CD14-positive monocyte (primary cell): Measurements from ENCODE around the gene VAV2. TPM values are rescaled to one million over a fixed set of nuclear protein-coding genes. Genes with fewer than 3 reads are reported as not detected.

ENCODE experiments used
- DNase-seq, 3 donors: peaks; one replicate each; pipeline ENCODE4 v3.0.0-alpha.2; 2011 to 2022
- H2AFZ ChIP-seq: 2 replicates; pipeline ENCODE4 v1.6.0; 2012; ENCODE audit warnings: mild to moderate bottlenecking, low read depth, low read length, inconsistent platforms; ENCODE audit not compliant: insufficient read depth, poor library complexity, severe bottlenecking
- H3K27ac ChIP-seq, 2 donors: 1 replicate in 1 of 2; 2 replicates in 1 of 2; pipeline ENCODE4 v1.5.1; 2012 to 2013; ENCODE audit warnings: low read length in 2 of 2, control low read depth in 1 of 2, inconsistent platforms in 1 of 2, low read depth in 1 of 2, mild to moderate bottlenecking in 1 of 2
- H3K27me3 ChIP-seq, 2 donors: one replicate each; pipeline versions ENCODE4 v1.6.0 to v1.6.1; 2011 to 2013; ENCODE audit warnings: low read length in 2 of 2; ENCODE audit not compliant: control insufficient read depth in 2 of 2, insufficient read depth in 2 of 2
- H3K36me3 ChIP-seq, 2 donors: replicated peaks in 1 of 2; 1 replicate in 1 of 2; 2 replicates in 1 of 2; pipeline versions ENCODE4 v1.5.1 to v1.6.1; 2012 to 2013; ENCODE audit warnings: low read length in 2 of 2, control low read depth in 1 of 2, inconsistent platforms in 1 of 2, mild to moderate bottlenecking in 1 of 2; ENCODE audit not compliant: insufficient read depth in 2 of 2, control insufficient read depth in 1 of 2
- H3K4me1 ChIP-seq, 2 donors: 1 replicate in 1 of 2; 2 replicates in 1 of 2; pipeline versions ENCODE4 v1.5.1 to v1.6.1; 2012 to 2013; ENCODE audit warnings: low read length in 2 of 2, control low read depth in 1 of 2, inconsistent platforms in 1 of 2, mild to moderate bottlenecking in 1 of 2, moderate library complexity in 1 of 2; ENCODE audit not compliant: insufficient read depth in 2 of 2, control insufficient read depth in 1 of 2
- H3K4me2 ChIP-seq: replicated peaks from 2 replicates; pipeline ENCODE3; 2012; ENCODE audit warnings: low read length, moderate library complexity, mild to moderate bottlenecking; ENCODE audit not compliant: poor library complexity, severe bottlenecking; ENCODE audit errors: extremely low read depth
- H3K4me3 ChIP-seq, 3 experiments: fragments of 200-600 bp in 1 of 3; sonication (generic) in 1 of 3; replicated peaks in 1 of 3; 1 replicate in 2 of 3; 2 replicates in 1 of 3; pipeline ENCODE4 v1.5.1; 2011 to 2013; ENCODE audit warnings: low read length in 3 of 3, mild to moderate bottlenecking in 3 of 3, control low read depth in 2 of 3, low read depth in 2 of 3, inconsistent platforms in 1 of 3, moderate library complexity in 1 of 3
- H3K79me2 ChIP-seq: 2 replicates; pipeline ENCODE4 v1.6.0; 2012; ENCODE audit warnings: mild to moderate bottlenecking, control low read depth, inconsistent platforms, low read length, moderate library complexity; ENCODE audit not compliant: insufficient read depth
- H3K9ac ChIP-seq: 2 replicates; pipeline ENCODE4 v1.6.0; 2017; ENCODE audit warnings: low read length, mild to moderate bottlenecking; ENCODE audit not compliant: insufficient read depth, poor library complexity, severe bottlenecking
- H3K9me3 ChIP-seq, 2 donors: replicated peaks in 1 of 2; 1 replicate in 1 of 2; 2 replicates in 1 of 2; pipeline versions ENCODE4 v1.5.1 to v1.6.1; 2012 to 2013; ENCODE audit warnings: low read length in 2 of 2, control low read depth in 1 of 2; ENCODE audit not compliant: control insufficient read depth in 1 of 2, insufficient read depth in 1 of 2
- H4K20me1 ChIP-seq: 2 replicates; pipeline ENCODE4 v1.6.0; 2012; ENCODE audit warnings: mild to moderate bottlenecking, low read length, control low read depth, moderate library complexity; ENCODE audit not compliant: insufficient read depth
- H3K27ac Mint-ChIP-seq, 7 donors: one replicate each; pipeline ENCODE4 v1.8.0; 2020; ENCODE audit warnings: mild to moderate bottlenecking in 7 of 7, mixed read lengths in 7 of 7, moderate library complexity in 6 of 7, inconsistent platforms in 2 of 7
- H3K27me3 Mint-ChIP-seq, 3 donors: one replicate each; pipeline ENCODE4 v1.8.0; 2021 to 2022; ENCODE audit warnings: low read depth in 3 of 3, mild to moderate bottlenecking in 3 of 3, mixed read lengths in 3 of 3, moderate library complexity in 3 of 3, inconsistent platforms in 1 of 3
- H3K36me3 Mint-ChIP-seq, 2 donors: one replicate each; pipeline ENCODE4 v1.8.0; 2020; ENCODE audit warnings: mixed read lengths in 2 of 2, inconsistent platforms in 1 of 2, mild to moderate bottlenecking in 1 of 2
- H3K4me1 Mint-ChIP-seq: one replicate; pipeline ENCODE4 v1.8.0; 2020; ENCODE audit warnings: mild to moderate bottlenecking, mixed read lengths
- H3K4me3 Mint-ChIP-seq, 2 donors: one replicate each; pipeline ENCODE4 v1.8.0; 2020; ENCODE audit warnings: mild to moderate bottlenecking in 2 of 2, mixed read lengths in 2 of 2, moderate library complexity in 1 of 2
- H3K9me3 Mint-ChIP-seq, 7 donors: one replicate each; pipeline ENCODE4 v1.8.0; 2020 to 2022; ENCODE audit warnings: mixed read lengths in 7 of 7, mild to moderate bottlenecking in 6 of 7, moderate library complexity in 6 of 7, inconsistent platforms in 2 of 7
- WGBS: methylation state at CpG from one replicate; pipeline ENCODE4 v1.1.5; 2013; ENCODE audit warnings: missing lambda C conversion rate; ENCODE audit not compliant: insufficient coverage; 5-methylcytosine and 5-hydroxymethylcytosine counted together
- intact Hi-C, 2 donors: fragments of 100-400 bp; cut with micrococcal nuclease; formaldehyde crosslinking; loops; one replicate each; pipeline versions ENCODE4 v1.15.0 to v1.15.1; 2023
- polyA plus RNA-seq, 3 donors: library from polyadenylated mRNA; depleted of rRNA in 1 of 3; unstranded in 2 of 3; stranded (reverse) in 1 of 3; fragments of 300-500 nt in 2 of 3; fragments of >200 nt in 1 of 3; fragmentation: Illumina TruSeq in 2 of 3; gene quantifications; 1 replicate in 2 of 3; 2 replicates in 1 of 3; pipeline ENCODE4 v1.2.3, GENCODE V29; 2012 to 2021
- TF ChIP-seq, protein P1 (sequence below): fragments of 200-600 bp; IDR thresholded peaks from one replicate; pipeline ENCODE4 v1.8.0; 2022; ENCODE audit warnings: antibody characterized with exemption, mild to moderate bottlenecking

VAV2 gene
- polyA plus RNA-seq, 3 donors = 2.3 to 13.6 (median 2.3) TPM

DNA sequence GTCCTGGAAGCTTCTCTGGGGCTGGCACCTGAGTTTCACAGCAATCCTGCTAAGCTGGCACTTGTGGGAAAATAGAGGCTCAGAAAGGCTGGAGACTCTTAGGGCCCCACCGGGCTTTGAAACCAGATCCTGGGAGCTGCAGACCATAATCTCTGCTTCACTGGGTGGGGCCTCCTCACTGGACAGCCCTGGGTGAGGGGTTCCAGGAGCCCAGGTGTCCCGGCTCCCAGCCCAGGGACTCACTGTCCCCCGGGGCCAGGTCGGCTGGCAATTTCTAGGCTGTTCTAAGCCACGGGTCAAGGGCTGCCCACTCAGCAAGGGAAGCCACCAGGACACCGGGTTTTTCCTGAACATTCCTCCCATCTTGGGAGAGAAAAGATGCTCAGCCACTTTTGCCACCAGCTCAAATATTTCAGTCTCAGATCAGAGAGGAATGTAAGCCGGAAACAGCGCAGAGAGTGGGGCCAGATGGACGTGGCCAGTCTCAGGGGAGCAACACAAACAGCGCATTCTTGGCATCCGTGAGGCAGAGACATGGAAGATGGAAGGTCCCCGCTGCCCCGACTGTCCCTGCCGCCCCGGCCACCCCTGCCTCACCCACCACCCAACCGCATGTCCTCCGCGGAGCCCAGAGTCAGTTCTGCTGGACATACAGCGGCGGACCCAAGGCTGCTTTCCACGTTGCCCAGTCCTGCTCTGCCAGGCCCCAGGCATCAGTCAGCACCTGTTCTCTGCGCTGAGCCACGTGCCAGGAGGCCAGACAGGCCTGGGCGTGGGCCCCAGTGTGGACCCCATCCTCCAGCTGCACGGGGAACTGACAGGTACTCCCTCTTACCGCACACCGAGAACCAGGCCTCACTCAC lies 72.6 kb downstream of the VAV2 start:
- no peaks in the 10 kb centered on the region for H3K27me3 ChIP-seq
- TF ChIP-seq, protein P1, sequence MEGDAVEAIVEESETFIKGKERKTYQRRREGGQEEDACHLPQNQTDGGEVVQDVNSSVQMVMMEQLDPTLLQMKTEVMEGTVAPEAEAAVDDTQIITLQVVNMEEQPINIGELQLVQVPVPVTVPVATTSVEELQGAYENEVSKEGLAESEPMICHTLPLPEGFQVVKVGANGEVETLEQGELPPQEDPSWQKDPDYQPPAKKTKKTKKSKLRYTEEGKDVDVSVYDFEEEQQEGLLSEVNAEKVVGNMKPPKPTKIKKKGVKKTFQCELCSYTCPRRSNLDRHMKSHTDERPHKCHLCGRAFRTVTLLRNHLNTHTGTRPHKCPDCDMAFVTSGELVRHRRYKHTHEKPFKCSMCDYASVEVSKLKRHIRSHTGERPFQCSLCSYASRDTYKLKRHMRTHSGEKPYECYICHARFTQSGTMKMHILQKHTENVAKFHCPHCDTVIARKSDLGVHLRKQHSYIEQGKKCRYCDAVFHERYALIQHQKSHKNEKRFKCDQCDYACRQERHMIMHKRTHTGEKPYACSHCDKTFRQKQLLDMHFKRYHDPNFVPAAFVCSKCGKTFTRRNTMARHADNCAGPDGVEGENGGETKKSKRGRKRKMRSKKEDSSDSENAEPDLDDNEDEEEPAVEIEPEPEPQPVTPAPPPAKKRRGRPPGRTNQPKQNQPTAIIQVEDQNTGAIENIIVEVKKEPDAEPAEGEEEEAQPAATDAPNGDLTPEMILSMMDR = no peak
- H3K4me3 ChIP-seq = no peak overlapping the region
- peaks cover 5 to 11% (median 10%) of the 10 kb centered on the region in 3 donors for H3K27me3 Mint-ChIP-seq
- H3K27ac ChIP-seq = no peak overlapping the region
- H3K9me3 Mint-ChIP-seq = peaks cover 0 to 2% (median 0%) of the 10 kb centered on the region in 7 donors
- peaks cover 80% of the 10 kb centered on the region for H4K20me1 ChIP-seq
- peaks cover 15% of the 10 kb centered on the region for H3K4me1 Mint-ChIP-seq
- WGBS = 97% methylated on average over 27 of the region's 27 CpGs
- intact Hi-C loops = no loop called here
- no peaks in the 10 kb centered on the region for H3K9me3 ChIP-seq
- H3K4me2 ChIP-seq = no peak overlapping the region
- no peak overlapping the region for H3K4me3 Mint-ChIP-seq
- H3K4me1 ChIP-seq = peaks cover 0 to 7% of the 10 kb centered on the region in 2 donors
- no peak for DNase-seq
- no peak overlapping the region for H3K9ac ChIP-seq
- H3K79me2 ChIP-seq = no peaks in the 10 kb centered on the region
- no peak overlapping the region for H2AFZ ChIP-seq
- no peaks in the 10 kb centered on the region for H3K36me3 ChIP-seq
- H3K27ac Mint-ChIP-seq = peak overlapping the region in 3 of 7 donors; percentile 14 to 54 (median 26)
- H3K36me3 Mint-ChIP-seq = peaks cover 4 to 15% of the 10 kb centered on the region in 2 donors

DNA sequence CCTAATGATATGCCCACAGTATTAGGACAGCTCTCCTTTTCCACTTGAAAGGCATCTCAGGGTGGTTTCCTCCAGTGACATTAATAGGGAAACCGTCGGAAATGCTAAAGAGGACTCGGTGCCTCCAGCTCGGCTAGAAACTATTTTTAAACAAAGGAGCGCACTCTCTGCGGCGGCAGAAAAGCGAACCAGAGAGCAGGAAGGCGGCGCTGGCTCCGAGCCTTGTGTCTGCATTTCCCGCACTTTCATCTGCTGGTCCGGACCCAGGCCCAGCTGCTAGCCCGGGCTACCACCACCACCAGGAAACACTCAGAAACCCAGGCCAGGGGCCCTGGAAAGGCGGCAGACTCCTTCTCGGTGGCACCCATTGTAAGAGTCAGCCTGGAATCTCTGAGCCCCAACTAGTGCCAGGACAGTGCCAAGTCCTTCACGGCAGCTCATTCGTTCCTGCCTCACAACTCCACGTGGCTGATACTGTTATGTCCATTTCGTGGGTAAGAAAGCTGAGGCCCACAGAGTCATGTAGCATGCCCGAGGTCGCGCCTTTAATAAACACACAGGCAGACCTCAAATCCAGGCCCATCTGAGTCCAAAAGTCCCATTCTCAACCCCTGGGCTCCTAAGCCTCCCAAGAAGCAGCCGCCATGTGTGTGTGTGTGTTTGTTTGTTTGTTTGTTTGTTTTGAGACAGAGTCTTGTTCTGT lies 73.9 kb downstream of the VAV2 start:
- intact Hi-C loops = no loop called here
- Histone ChIP-seq H3K79me2 (peaks cover 4% of the 10 kb centered on the region), H3K4me2 (no peak overlapping the region)

More for the DNA sequence above, 73.9 kb downstream of the VAV2 start:
- DNase-seq = no peak
- 65% methylated on average over 23 of the region's 24 CpGs for WGBS
- H3K9me3 Mint-ChIP-seq = peaks cover 0 to 2% (median 0%) of the 10 kb centered on the region in 7 donors
- H3K36me3 Mint-ChIP-seq = peaks cover 3 to 12% of the 10 kb centered on the region in 2 donors
- TF ChIP-seq, protein P1 = no peak
- Histone ChIP-seq H3K4me1 (peaks cover 0 to 7% of the 10 kb centered on the region in 2 donors), H3K9me3 (no peaks in the 10 kb centered on the region), H3K9ac (no peak overlapping the region), H3K27ac (no peak overlapping the region), H3K36me3 (no peaks in the 10 kb centered on the region), H3K4me3 (no peak overlapping the region), H2AFZ (no peak overlapping the region), H4K20me1 (peaks cover 84% of the 10 kb centered on the region), H3K27me3 (no peaks in the 10 kb centered on the region)
- H3K27ac Mint-ChIP-seq = peak overlapping the region in 1 of 7 donors; percentile 36
- H3K27me3 Mint-ChIP-seq = peaks cover 5 to 11% (median 10%) of the 10 kb centered on the region in 3 donors
- H3K4me3 Mint-ChIP-seq = no peak overlapping the region
- H3K4me1 Mint-ChIP-seq = peaks cover 17% of the 10 kb centered on the region
